ENCODE results near the gene SSH3. TPM values are rescaled to one million over a fixed set of nuclear protein-coding genes. Genes with fewer than 3 reads are reported as not detected.

Gene SSH3
- total RNA-seq, 4 donors from 2014 or later = 7.7 to 48.8 (median 19.1) TPM

- intact Hi-C loops (cut with DNase I; ENCODE audit: low total_unique reads) = no loop called here
- Histone ChIP-seq H3K36me3 (no peaks in the 10 kb centered on the region), H3K9me3 (no peaks in the 10 kb centered on the region), H3K4me1 (peaks cover 1 to 35% of the 10 kb centered on the region in 2 donors), H3K27ac (peak overlapping the region; percentile 85 to 88), H3K4me3 (no peak overlapping the region), H3K27me3 (no peaks in the 10 kb centered on the region)
- DNase-seq = peak in 1 of 2 donors; percentile 57
- TF ChIP-seq POLR2A (IDR thresholded peaks at IDR 0.05) (no peak), CTCF (IDR thresholded peaks at IDR 0.05) (peak in 1 of 4 experiments; percentile 36)
Measured at GRCh38 chr11:67276781-67277230, 26.5 kb upstream of the SSH3 start.

- peak; percentile 80 for DNase-seq
- Histone ChIP-seq H3K36me3 (no peaks in the 10 kb centered on the region), H3K9me3 (no peaks in the 10 kb centered on the region), H3K27me3 (no peaks in the 10 kb centered on the region), H3K4me3 (peak overlapping the region in 1 of 2 donors; percentile 25), H3K4me1 (peaks cover 0 to 35% of the 10 kb centered on the region in 2 donors), H3K27ac (peak overlapping the region; percentile 85 to 88)
- TF ChIP-seq CTCF (IDR thresholded peaks at IDR 0.05) (peak in 2 of 4 experiments; percentile 2 to 17), POLR2A (IDR thresholded peaks at IDR 0.05) (peak; percentile 25 to 26)
- intact Hi-C loops (cut with DNase I; ENCODE audit: low total_unique reads) = no loop called here
Measured at GRCh38 chr11:67277231-67277961, 25.9 kb upstream of the SSH3 start.

GRCh38 chr11:67278135-67278938, 25.0 kb upstream of the SSH3 start:
- peak overlapping the region; percentile 85 to 88 for H3K27ac ChIP-seq
- intact Hi-C loops (cut with DNase I; ENCODE audit: low total_unique reads) = no loop called here
- H3K4me3 ChIP-seq = no peak overlapping the region

GRCh38 chr11:67278939-67279588, 24.3 kb upstream of the SSH3 start:
- no peaks in the 10 kb centered on the region for H3K9me3 ChIP-seq
- no peak for TF ChIP-seq CTCF (IDR thresholded peaks at IDR 0.05)
- TF ChIP-seq POLR2A (IDR thresholded peaks at IDR 0.05) = no peak
- H3K27me3 ChIP-seq = no peaks in the 10 kb centered on the region
- intact Hi-C loops (cut with DNase I; ENCODE audit: low total_unique reads) = no loop called here
- DNase-seq = no peak
- peak overlapping the region in 1 of 2 donors; percentile 88 for H3K27ac ChIP-seq
- no peak overlapping the region for H3K4me3 ChIP-seq
- H3K36me3 ChIP-seq = no peaks in the 10 kb centered on the region
- H3K4me1 ChIP-seq = peaks cover 0 to 31% of the 10 kb centered on the region in 2 donors

More at GRCh38 chr11:67278135-67278938, 25.0 kb upstream of the SSH3 start:
- no peak for TF ChIP-seq POLR2A (IDR thresholded peaks at IDR 0.05)
- no peak for TF ChIP-seq CTCF (IDR thresholded peaks at IDR 0.05)
- no peaks in the 10 kb centered on the region for H3K9me3 ChIP-seq
- H3K27me3 ChIP-seq = no peaks in the 10 kb centered on the region
- H3K36me3 ChIP-seq = no peaks in the 10 kb centered on the region
- peak in 1 of 2 donors; percentile 15 for DNase-seq
- peaks cover 0 to 34% of the 10 kb centered on the region in 2 donors for H3K4me1 ChIP-seq
